ENCODE results near the gene AGBL1.

The AGBL1 gene

GRCh38 chr15:86327230-86327865, 247.7 kb downstream of the AGBL1 start:
- Mint-ChIP-seq H3K36me3 (no peaks in the 10 kb centered on the region), H3K27me3 (no peaks in the 10 kb centered on the region), H3K4me1 (no peaks in the 10 kb centered on the region), H3K4me3 (no peak overlapping the region), H3K27ac (no peak overlapping the region), H3K9me3 (peaks cover 13% of the 10 kb centered on the region)
- no peak for DNase-seq
- CTCF ChIA-PET: no interaction called here

DNA sequence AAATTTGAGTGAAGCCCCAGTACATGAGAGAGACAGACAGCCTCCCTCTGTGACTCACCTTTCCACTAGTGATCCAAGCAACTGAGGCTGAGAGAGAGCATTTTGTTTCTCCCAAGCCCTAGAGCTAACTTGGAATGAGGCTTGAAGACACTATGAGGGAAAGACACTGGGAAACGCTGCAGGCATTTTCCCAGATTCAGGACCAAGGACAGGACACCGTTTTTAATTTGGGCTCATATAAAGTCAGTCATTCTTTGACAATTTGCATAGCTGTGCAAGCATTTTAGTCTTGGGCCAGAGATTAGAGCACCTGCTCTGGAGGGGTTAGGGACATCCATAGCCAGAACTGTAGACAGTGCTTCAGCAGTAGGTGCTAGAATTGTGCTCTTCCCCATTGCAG, 249.0 kb downstream of the AGBL1 start:
- Mint-ChIP-seq H3K36me3 (no peaks in the 10 kb centered on the region), H3K4me1 (no peaks in the 10 kb centered on the region), H3K27ac (no peak overlapping the region), H3K27me3 (no peaks in the 10 kb centered on the region), H3K9me3 (peaks cover 13% of the 10 kb centered on the region), H3K4me3 (no peak overlapping the region)
- CTCF ChIA-PET: no interaction called here
- DNase-seq: no peak

GRCh38 chr15:86329311-86330013, 249.8 kb downstream of the AGBL1 start:
- Mint-ChIP-seq H3K27me3 (no peaks in the 10 kb centered on the region), H3K4me3 (no peak overlapping the region), H3K4me1 (no peaks in the 10 kb centered on the region), H3K27ac (no peak overlapping the region), H3K9me3 (peaks cover 13% of the 10 kb centered on the region), H3K36me3 (no peaks in the 10 kb centered on the region)
- CTCF ChIA-PET: no interaction called here
- no peak for DNase-seq

DNA sequence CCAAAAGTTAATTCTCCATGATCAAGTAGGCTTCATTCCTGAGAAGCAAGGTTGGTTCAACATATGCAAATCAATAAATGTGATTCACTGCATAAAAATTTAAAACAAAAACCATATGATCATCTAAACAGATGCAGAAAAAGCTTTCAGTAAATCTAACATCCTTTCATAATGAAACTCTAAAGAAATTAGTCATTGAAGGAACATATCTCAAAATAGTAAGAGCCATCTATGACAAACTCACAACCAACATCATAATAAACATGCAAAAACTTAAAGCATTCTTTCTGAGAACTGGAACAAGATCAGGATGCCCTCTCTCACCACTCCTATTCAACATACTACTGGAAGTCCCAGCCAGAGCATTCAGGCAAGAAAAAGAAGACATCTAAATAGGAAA, 254.1 kb downstream of the AGBL1 start:
- DNase-seq: no peak
- Mint-ChIP-seq H3K4me3 (no peak overlapping the region), H3K27me3 (no peaks in the 10 kb centered on the region), H3K36me3 (no peaks in the 10 kb centered on the region), H3K4me1 (no peaks in the 10 kb centered on the region), H3K27ac (no peak overlapping the region), H3K9me3 (peaks cover 12% of the 10 kb centered on the region)
- CTCF ChIA-PET: no interaction called here

GRCh38 chr15:86336051-86336788, 256.5 kb downstream of the AGBL1 start:
- Mint-ChIP-seq H3K4me3 (no peak overlapping the region), H3K27me3 (no peaks in the 10 kb centered on the region), H3K27ac (no peak overlapping the region), H3K36me3 (no peaks in the 10 kb centered on the region), H3K4me1 (no peaks in the 10 kb centered on the region), H3K9me3 (no peaks in the 10 kb centered on the region)
- CTCF ChIA-PET: no interaction called here
- no peak for DNase-seq

DNA sequence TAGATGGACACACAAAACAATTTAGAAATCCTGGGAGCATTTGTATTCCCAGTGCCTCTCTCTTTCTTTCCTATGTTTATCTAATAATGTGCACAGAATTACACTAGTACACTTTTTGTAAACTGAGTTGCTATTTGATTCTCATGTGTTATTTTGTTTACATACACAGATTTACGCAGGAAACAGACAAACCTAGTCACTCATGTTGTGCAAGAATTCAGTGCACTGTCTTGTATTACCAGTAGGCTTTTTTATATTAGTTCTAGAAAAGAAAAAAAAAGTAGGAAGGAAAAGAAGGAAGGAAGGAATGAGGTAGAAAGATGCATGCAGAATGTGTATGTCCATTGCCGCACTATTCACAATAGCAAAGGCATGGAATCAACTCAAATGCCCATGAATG, 257.4 kb downstream of the AGBL1 start:
- Mint-ChIP-seq H3K27ac (no peak overlapping the region), H3K27me3 (no peaks in the 10 kb centered on the region), H3K4me1 (no peaks in the 10 kb centered on the region), H3K9me3 (no peaks in the 10 kb centered on the region), H3K36me3 (no peaks in the 10 kb centered on the region), H3K4me3 (no peak overlapping the region)
- no peak for DNase-seq
- CTCF ChIA-PET: no interaction called here

DNA sequence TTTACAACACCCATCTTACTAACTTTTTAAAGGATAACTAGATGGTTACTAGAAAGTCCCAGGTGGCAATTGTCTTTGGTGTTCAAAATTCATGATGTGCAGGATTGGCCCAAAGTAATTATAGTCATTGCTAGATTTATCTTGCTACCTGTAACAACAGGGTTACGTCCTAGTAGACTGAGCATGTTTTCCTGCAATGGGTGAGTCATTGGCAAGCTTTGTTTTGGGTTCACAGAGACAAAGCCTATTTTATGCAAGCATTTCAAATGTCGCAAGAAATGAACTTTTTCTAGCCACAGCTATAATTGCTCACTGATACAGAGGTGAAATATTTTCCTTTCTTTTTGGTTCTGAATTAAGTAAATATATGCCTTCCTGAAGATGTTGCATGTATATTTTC, 267.6 kb downstream of the AGBL1 start:
- no peaks in the 10 kb centered on the region for H3K9me3 Mint-ChIP-seq
- H3K4me3 Mint-ChIP-seq: no peak overlapping the region
- DNase-seq: no peak
- CTCF ChIA-PET: no interaction called here
- H3K27ac Mint-ChIP-seq: no peak overlapping the region
- H3K27me3 Mint-ChIP-seq: peaks cover 4% of the 10 kb centered on the region
- H3K36me3 Mint-ChIP-seq: no peaks in the 10 kb centered on the region
- H3K4me1 Mint-ChIP-seq: no peaks in the 10 kb centered on the region

DNA sequence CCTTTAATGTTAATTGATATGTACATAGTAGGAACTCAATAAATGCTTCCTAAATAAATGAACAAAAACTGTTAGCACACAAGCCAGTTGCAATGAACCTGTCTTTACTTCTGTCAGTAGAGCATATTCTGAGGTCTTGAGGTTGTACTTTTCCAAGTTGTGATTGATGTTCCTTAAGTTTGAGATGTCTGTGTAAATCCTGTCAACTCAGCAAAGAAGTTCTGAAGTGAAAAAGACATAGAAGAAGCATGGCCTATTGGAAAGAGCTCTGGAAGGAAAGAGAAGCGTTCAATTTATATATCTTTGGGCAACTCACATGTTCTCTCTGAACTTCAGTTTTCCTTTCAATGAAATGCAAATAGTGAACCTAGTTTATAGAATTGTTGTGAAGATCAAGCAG, 269.9 kb downstream of the AGBL1 start:
- DNase-seq: no peak
- no peaks in the 10 kb centered on the region for H3K9me3 Mint-ChIP-seq
- no peaks in the 10 kb centered on the region for H3K4me1 Mint-ChIP-seq
- H3K27ac Mint-ChIP-seq: no peak overlapping the region
- H3K4me3 Mint-ChIP-seq: no peak overlapping the region
- no peaks in the 10 kb centered on the region for H3K36me3 Mint-ChIP-seq
- CTCF ChIA-PET: no interaction called here
- peaks cover 4% of the 10 kb centered on the region for H3K27me3 Mint-ChIP-seq

GRCh38 chr15:86353213-86353612, 273.5 kb downstream of the AGBL1 start:
- no peaks in the 10 kb centered on the region for H3K4me1 Mint-ChIP-seq
- CTCF ChIA-PET: interaction anchor here (0.5 kb wide), 1 partner anchor 637 kb away, joined by 3 read pairs; no protein-coding TSS in a partner anchor
- no peak for DNase-seq
- no peaks in the 10 kb centered on the region for H3K27me3 Mint-ChIP-seq
- no peaks in the 10 kb centered on the region for H3K9me3 Mint-ChIP-seq
- no peak overlapping the region for H3K4me3 Mint-ChIP-seq
- no peaks in the 10 kb centered on the region for H3K36me3 Mint-ChIP-seq
- H3K27ac Mint-ChIP-seq: no peak overlapping the region

GRCh38 chr15:86355361-86355760, 275.7 kb downstream of the AGBL1 start:
- no peak for DNase-seq
- no peaks in the 10 kb centered on the region for H3K27me3 Mint-ChIP-seq
- H3K4me1 Mint-ChIP-seq: no peaks in the 10 kb centered on the region
- CTCF ChIA-PET: no interaction called here
- no peaks in the 10 kb centered on the region for H3K36me3 Mint-ChIP-seq
- H3K9me3 Mint-ChIP-seq: no peaks in the 10 kb centered on the region
- no peak overlapping the region for H3K27ac Mint-ChIP-seq
- no peak overlapping the region for H3K4me3 Mint-ChIP-seq

GRCh38 chr15:86355801-86356200, 276.1 kb downstream of the AGBL1 start:
- no peak overlapping the region for H3K27ac Mint-ChIP-seq
- no peaks in the 10 kb centered on the region for H3K27me3 Mint-ChIP-seq
- no peak overlapping the region for H3K4me3 Mint-ChIP-seq
- H3K36me3 Mint-ChIP-seq: no peaks in the 10 kb centered on the region
- no peaks in the 10 kb centered on the region for H3K4me1 Mint-ChIP-seq
- H3K9me3 Mint-ChIP-seq: no peaks in the 10 kb centered on the region
- DNase-seq: no peak
- CTCF ChIA-PET: no interaction called here

GRCh38 chr15:86362555-86362954, 282.9 kb downstream of the AGBL1 start:
- Mint-ChIP-seq H3K27me3 (no peaks in the 10 kb centered on the region), H3K27ac (no peak overlapping the region), H3K4me3 (no peak overlapping the region), H3K4me1 (no peaks in the 10 kb centered on the region), H3K9me3 (no peaks in the 10 kb centered on the region), H3K36me3 (no peaks in the 10 kb centered on the region)
- no peak for DNase-seq
- CTCF ChIA-PET: no interaction called here

DNA sequence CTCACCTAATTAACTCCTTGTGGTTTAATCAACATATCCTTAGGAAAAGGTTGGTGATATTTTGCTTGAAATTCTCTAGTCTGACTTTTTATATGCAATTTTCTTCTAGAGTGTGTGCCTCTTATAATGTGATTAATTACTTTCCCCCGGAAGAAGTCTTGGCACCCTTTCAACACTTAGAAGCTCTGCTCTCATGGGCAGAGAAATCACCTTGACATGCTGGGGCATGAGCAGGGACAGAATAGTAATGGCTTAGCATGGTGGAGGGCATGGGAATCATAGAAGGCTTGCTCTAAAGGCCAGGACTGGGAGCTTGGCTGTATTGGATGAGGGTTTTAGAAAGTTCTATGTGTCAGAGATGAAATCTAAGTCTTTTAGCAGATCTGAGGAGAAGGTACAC, 293.5 kb downstream of the AGBL1 start:
- Mint-ChIP-seq H3K4me3 (no peak overlapping the region), H3K27ac (no peak overlapping the region), H3K4me1 (no peaks in the 10 kb centered on the region), H3K27me3 (no peaks in the 10 kb centered on the region), H3K9me3 (no peaks in the 10 kb centered on the region), H3K36me3 (no peaks in the 10 kb centered on the region)
- CTCF ChIA-PET: no interaction called here
- no peak for DNase-seq

- Mint-ChIP-seq H3K36me3 (no peaks in the 10 kb centered on the region), H3K27me3 (no peaks in the 10 kb centered on the region), H3K4me3 (no peak overlapping the region), H3K27ac (no peak overlapping the region), H3K4me1 (no peaks in the 10 kb centered on the region), H3K9me3 (no peaks in the 10 kb centered on the region)
- CTCF ChIA-PET: no interaction called here
- DNase-seq: no peak
Measured at GRCh38 chr15:86375733-86376280, 296.1 kb downstream of the AGBL1 start.

DNA sequence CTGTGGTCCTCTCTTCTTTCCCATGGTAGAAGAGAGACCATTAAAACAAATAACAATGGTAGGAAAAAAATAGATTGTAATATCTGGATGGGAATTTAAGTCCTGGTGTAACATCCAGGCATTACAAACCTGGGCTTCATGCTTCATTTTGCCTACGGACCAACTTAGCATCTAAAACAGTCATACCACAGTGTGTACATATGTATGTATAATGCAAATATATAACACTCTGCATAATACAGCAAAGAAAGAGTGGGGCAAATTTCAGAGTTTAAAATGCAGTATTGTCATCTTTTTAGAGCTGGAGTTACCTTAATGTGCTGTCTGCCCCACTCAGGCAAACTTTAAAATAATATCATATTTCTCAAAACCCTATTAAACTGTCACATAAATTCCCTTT, 298.2 kb downstream of the AGBL1 start:
- Mint-ChIP-seq H3K27ac (no peak overlapping the region), H3K4me3 (no peak overlapping the region), H3K36me3 (no peaks in the 10 kb centered on the region), H3K4me1 (no peaks in the 10 kb centered on the region), H3K27me3 (no peaks in the 10 kb centered on the region), H3K9me3 (no peaks in the 10 kb centered on the region)
- no peak for DNase-seq
- CTCF ChIA-PET: no interaction called here
